HG03097 (cell line): ENCODE measurements around the gene UVSSA.

Source experiments
- ATAC-seq: cut with Tn5 transposase; IDR thresholded peaks from one replicate; pipeline ENCODE4 v1.9.1; 2021; ENCODE audit not compliant: unreplicated experiment, low FRiP score

Gene UVSSA

DNA sequence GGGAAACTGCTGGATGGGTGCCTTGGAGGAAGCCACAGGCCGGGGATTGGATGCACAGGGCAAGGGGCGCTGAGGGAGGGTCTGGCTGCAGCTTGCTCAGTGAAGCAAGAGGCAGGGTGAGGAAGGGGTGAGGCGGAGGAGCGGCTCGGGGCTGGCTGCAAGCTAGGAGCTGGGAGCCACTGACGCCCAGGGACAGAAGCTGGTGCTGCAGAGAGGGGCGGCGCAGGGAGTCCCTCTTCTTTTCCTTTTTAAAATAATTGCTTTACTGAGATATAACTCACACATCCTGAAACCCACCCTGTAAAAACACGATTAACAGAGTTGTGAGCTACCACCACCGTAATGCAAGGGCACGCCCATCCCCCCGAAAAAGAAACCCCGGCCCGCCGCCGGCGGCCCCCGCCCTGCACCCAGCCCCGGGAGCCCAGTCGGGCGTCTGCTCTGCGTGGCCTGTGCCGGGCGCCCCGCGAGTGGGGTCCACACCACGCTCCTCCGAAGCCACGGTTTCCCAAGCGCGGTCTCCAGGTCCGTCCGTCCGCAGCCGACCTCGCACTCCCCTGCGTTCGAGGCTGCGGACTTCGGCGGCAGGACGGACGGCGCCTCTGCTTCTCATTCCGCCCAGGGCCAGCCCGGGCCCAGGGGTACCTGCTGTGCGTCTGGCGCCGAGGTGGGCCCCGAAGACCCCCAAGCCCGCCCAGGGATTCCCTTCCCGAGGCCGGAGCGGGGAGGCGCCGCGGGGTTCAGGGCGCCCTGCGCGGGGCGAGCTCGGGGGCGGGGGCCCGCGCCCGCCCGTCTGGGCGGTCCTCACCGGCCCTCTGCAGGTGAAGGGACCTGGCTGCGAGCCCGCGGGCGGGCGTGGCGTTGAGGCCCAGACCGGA, 866 bp upstream of the UVSSA start:
- ATAC-seq = peak; percentile 2

DNA sequence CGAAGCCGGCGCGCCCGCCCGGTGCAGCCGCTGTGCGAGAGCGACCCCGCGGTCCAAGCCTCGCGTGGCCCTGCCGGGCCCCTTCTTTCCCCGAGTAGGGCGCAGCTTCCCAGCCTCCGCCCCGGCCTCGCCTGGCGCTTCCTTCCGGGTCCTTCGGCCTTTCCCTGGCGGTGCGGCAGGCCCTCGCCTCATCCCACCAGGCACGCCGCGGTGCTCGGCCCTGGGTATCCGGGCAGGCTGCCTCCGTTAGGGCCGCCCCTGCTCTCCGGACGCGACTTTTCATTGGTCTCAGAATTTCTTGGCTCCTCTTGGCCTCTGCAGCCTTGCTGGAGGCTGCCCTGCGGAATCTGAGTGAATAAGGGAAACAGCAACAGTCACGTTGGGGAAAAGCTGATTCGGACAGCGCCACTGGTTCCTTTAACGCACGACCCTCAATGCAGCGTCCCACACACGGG, 429 bp downstream of the UVSSA start:
- peak; percentile 21 for ATAC-seq

DNA sequence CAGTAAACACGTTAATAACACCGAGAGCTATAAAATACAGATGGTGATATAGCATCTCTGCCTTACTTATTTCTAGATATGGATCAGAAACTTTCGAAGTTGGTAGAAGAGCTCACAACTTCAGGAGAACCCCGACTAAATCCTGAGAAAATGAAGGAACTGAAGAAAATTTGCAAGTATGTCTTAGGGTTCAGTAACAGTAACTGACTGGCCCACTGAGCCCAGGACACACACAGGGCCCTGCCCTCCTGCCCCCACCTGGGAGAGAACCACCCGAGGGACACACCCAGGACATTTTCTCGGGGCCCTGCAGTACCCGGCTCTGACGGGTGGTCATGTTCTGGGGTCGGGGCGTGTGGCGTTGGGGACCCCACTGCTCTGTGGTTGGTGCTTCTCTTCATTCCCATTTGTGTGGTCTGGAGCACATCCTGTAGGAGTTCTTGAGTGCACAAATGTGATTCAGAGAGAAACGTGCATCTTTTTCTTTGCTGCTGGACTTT, 1.1 kb downstream of the UVSSA start:
- ATAC-seq = no peak

DNA sequence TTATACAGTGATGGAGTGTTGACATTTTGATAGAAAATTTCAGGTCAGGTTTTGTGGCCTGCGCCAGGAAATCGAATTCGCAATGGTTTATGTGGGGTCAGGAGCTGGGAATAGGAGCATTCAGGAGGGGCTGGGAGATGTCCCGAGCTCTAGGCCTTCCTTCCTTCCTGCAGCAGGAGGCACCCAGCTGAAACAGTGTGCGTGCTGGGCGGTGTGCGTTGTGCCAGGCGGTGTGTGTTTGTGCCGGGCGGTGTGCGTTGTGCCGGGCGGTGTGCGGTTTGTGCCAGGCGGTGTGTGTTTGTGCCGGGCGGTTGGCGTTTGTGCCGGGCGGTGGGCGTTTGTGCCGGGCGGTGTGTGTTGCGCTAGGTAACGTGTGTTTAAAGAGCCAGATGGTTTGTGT, 1.7 kb downstream of the UVSSA start:
- ATAC-seq = no peak

DNA sequence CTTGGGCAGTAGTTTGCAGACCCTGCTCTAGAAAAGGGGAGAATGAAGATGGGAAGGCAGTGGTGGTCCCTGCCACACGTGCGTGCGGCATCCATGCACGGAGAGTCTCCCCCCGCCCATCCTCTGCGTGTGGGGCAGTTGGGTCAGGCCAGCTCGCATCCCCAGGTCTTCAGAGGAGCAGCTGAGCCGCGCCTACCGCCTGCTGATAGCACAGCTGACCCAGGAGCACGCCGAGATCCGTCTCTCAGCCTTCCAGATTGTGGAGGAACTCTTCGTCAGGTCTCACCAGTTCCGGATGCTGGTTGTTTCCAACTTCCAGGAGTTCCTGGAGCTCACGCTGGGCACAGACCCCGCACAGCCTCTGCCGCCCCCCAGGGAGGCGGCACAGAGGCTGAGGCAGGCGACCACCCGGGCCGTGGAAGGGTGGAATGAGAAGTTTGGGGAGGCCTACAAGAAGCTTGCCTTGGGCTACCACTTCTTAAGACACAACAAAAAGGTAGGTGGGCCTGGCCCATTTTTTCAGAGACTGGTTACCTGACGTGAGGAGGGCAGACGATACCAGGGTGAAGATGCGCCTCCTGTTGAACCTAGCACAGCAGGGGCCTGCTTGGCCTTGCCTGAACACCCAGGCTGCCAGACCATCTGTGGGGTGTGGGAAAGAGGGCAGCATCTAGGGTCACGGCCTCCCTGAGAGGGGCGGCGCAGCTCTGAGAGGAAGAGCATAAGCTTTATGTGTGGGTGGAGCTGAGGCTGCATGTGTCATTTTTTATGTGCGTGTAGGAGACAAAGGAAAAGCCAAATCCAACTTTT, 2.6 kb downstream of the UVSSA start:
- no peak for ATAC-seq

DNA sequence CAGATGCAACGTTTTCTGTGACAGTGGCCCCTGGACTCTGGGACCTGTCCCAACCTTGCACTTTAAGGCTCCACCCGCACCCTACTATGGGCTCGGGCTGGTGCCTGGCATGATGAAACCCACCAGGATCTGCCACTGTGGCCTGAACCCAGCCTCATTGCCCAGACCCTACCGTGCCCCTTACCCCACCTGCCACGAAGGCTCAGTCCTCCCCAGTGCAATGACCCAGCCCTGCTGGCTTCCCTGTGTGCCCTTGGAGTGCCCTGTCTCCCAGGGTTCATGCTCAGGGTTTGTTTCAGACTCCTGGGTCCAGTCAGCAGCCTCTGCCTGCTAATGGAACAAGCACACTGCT, 3.1 kb downstream of the UVSSA start:
- ATAC-seq = no peak

DNA sequence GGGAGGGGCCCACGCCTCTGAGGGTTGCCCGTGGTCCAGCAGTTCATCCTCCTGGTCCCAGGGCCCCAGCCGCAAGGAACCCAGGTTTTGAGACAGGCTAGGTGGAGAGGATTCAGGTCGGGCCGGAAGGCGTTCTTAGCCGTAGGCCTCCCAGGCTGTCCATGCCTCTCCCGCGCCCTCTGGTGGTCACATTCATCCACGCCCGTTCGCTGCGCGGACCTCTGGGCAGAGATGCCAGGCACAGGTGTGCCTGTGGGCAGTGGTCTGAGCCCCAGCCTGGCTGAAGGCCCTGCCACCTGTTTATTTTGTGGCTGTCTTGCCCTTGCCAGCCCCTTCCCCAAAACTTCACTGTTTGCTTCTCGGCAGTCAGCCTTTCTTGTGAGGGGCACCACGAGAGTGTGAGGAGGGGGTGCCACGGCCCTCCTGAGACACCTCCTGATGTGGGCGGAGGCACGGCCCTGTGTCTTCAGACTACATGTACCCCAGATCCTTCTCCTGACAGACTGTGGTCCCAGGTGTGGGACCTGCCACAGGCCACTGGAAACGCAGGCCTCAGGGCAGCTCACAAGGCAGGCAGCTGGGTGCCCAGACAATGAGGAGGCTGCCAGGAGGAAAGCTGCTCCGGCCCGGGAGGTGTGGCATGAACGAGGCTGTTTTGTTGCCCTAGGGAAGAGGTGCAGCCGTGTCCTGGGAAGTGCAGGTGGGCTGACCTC, 5.0 kb downstream of the UVSSA start:
- no peak for ATAC-seq

DNA sequence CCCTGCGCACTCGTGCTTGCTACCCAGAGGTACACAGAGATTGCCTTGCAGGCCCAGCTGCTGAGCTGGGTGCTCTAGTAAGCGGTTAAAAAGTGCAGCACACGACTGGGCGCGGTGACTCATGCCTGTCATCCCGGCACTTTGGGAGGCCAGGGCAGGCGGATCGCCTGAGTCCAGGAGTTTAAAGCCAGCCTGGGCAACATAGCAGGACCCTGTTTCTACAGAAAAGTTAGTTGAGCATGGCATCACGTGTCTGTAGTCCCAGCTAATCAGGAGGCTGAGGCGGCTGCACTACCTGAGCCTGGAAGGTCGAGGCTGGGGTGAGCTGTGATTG, 5.5 kb downstream of the UVSSA start:
- ATAC-seq = no peak

DNA sequence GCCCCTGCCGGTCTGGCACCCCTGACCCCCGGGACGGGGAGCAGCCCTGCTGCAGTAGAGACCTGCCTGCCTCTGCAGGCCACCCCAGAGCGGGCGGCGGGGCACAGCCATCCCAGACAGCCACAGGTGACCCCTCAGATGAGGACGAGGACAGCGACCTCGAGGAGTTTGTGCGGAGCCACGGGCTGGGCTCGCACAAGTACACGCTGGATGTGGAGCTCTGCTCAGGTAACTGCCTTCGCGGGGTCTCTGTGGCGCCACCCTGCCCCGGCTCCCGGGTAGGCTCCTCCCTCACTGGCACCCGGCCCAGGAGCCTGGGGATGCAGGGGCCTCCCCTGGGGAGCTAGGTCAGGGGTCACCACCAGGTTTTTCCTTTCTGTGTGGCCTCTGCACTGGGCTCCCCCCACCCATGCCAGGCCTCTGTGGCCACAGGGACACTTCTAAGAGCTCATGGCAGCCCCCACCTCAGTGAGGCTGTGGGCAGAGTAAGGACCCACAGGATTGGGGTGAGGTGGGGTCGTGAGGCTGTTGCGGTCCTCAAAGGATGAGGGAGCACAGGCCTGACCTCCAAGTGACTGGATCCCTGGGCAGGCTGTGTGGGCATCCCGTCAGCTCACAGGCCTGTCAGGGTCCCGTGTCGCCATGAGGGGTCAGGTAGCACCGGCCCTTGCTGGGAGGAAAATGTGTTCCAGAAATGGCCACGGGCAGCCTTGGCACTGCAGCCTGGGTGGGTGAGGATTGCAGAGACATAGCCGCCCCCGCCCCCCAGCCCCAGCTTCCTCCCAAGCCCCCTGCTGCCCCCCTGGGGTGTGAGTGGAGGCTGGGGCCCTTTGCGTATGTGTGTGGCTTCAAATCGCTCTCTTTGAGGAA, 6.4 kb downstream of the UVSSA start:
- ATAC-seq = no peak

DNA sequence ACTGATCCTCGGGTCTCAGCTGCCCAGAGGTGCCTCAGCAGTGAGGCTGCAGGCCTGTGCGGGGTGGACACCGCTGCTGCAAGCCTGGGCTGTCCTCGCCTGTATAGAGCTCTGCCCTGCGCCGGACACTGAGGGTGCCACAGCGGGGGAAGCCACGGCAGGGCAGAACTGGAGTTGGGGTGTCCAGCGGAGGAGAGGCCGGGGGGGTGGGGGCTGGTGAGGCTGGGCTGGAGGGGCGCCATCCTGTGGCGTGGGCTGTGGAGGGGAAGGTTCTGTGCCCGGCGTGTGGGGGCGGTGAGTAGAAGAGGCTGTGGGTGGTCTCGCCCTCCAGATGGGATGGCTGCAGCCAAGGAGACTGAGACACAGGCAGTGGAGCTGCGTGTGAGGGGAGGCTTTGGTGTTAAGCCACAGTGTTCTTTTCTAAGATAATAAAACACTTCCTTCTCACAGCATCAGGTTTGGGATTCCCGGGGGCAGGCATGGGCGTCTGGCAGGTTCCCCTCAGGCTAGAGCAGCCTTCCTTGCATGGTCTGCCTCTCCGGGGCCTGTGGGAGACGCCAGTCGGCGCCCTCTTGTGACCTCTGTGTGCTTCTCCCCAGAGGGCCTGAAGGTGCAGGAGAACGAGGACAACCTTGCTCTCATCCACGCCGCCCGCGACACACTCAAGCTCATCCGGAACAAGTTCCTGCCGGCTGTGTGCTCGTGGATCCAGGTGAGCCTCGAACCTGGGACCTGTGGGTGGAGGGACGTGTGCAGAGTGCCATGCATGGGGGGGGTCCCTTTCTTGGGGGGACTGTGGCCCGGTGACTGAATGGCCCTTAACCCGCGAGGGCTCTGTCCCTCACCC, 7.4 kb downstream of the UVSSA start:
- ATAC-seq = no peak

DNA sequence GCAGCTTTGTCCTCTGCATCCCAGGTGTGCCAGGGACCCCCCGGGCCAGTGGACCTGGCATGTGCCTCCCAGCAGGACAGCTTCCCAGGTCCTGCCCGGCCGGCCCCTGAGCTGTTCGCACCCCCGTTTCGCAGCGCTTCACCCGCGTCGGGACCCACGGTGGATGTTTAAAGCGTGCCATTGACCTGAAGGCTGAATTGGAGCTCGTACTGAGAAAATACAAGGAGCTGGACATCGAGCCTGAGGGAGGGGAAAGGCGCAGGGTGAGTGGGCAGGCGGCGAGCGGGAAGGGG, 7.9 kb downstream of the UVSSA start:
- ATAC-seq = no peak

DNA sequence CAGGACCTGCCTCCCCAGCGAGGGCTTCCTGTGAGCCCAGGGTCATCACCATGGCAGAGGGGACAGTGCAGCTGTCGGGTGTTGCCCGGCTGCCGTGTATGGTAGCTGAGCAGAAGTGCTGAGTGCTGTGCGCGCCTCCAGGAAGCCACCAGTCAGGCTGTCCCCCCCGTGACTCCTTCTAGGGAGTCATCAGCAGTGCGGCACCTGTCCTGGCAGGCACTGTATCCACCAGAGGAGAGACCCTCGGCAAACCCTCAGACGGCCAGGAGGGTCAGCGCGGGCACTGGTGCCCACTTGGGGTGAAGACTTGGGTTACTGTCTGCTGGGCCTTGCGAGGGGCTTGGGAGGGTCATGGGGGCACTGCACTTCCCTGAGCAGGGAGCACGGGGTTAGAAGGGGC, 8.4 kb downstream of the UVSSA start:
- ATAC-seq = no peak

DNA sequence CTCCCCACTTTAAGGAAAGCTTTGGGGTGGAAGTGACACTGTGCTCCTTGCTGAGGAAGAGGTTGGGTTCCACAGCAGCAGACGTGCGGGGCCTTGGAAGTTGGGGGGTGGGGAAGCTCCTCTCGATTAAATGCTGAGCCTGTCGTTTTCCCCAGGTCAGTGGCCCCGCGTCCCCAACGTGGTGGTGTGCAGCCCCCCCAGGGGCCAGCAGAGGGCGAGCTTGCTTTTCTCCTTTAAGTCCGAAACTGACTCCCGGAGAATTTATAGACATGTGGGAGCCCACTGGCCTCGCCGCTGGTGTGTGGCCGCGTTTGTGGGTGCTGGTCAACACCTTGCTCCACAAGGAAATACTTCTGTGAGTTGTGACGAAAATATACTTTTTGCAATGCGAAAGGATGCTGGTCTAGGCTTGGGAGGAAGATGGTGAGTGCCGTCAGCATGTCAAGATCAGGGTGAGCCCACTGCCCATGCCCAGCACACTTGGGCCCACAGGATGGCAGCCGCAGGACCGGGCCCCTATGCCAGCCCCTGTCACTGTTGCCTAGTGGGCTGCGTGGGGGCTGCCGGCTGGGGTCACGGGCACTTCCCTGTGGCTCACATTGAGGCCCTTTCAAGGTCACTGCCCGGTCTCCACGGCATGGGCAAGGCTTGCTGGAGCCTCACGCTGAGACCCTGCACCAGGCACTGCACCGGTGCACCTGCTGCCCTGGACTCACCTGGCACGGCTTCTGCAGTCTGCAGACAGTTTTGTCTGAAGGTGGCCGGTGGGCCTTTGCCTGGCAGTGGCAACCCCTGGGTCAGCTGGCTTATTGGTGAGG, 9.4 kb downstream of the UVSSA start:
- no peak for ATAC-seq

DNA sequence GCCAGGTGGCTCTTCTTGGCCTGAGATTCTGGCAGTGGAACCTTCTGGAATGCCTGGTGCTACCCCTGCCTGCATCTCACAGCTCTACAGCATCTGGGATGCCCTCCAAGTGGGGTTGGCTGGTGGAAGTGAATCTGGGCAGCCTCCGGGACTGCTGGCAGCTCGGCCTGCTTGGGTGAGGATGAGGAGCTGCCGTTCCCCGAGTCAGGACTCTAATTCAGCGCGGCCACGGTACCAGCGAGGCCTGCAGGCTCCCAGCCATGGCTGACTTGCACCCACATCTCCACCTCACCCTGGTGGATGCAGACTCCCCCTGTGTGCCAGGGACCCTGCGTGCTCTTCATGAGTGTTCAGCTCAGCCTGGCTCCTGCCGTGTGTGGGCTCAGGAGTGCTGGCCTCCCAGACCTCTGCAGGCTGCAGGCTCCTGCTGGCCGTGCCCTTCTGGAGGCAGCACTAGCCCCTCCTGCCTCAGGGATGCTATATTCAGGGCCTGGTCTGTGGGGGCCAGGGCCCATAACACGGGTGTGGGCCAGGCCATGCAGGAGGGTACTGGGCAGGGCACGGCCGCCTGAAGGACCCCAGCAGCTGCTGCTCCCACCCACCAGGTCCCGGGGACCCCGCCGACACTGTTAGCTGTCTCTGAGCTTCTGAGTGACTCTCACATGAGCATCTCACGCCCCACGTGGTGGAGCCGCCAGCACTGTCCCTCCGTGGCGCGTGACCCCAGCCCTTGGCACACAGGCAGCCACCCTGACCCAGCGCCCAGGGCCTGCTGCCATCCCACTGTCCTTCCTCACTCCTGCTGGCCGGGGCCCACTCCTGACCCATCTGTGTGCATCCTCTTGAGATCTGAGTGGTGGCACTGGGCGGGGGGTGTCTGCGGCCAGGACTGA, 10.6 kb downstream of the UVSSA start:
- ATAC-seq = no peak

DNA sequence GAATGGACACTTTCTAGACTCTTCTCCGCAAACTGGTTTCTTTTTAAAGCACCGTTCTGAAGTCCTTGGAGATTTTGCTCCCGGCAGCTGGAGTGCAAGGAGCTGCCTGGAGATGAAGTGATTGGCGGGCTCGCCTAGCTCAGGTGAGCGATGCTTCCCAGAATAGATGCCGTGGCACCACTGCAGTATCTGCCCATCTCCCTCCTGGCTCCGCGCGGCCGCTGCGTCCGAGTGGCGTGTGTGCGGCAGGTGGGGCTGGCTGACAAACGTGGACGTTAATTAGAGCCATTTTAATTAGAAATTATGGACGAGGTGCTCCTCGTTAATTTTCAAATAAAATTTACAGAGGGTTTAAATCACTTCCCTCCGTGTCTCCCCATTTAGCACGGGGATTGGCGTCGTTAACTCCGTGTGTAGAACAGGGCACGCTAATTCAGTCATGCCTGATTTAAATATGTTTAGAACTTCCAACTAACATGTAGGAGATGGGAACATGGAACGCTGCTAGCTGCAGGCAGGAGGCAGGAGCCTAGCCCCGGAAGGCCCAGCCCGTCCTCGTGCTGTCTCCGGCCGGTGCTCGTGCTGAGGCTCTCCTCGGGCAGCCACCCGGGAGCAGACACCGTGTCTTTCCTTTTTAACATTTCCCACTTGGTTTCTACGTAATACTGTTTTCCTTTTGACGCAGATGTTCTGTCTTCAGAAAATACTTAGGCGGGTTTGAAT, 11.6 kb downstream of the UVSSA start:
- no peak for ATAC-seq

DNA sequence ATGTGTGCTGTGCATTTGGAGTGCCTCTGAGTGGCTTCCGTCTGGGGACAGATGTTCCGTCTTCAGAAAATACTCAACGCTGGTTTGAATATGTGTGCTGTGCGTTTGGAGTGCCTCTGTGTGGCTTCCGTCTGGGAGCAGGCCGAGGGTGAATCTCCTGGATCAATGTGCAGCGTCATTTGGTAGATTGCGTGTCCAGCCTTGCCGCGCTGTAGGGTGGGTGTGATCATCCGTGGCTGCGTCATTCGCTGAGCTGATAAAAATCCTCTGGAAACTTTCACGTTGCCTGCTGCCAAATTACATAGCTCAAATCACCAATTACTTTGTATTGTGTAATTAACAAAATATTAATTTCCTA, 12.1 kb downstream of the UVSSA start:
- ATAC-seq = no peak

DNA sequence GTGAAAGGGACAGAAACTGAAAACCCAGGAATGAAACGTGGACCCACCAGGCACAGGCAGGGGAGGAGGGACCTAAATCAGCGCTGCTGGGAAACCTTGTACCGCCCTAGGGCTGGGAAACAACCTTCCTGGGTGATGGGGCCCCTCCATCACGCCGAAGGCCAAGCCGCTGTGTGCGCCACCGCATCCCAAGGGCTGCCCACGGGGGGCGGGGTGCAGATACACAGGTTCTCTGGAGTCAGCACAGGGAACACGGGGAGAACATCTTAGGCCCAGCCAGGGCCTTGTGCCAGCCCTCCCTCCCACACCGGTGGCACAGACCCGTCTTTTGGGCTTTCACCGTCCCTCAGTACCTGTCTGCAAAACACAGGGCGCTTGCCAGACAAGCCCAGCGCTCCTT, 13.0 kb downstream of the UVSSA start:
- ATAC-seq = no peak
